ENCODE measurements around the gene ZNF366.

ZNF366 gene

GRCh38 chr5:72498284-72498683 is 8.9 kb downstream of the ZNF366 start:
- no peak for DNase-seq (ENCODE audit: low read depth)
- H3K4me3 ChIP-seq (ENCODE audit: low read depth, low read length): no peak overlapping the region
- TF ChIP-seq CTCF (IDR thresholded peaks at IDR 0.05; ENCODE audit: insufficient read depth, low read depth, low read length, missing control alignments): no peak

- H3K4me3 ChIP-seq (ENCODE audit: low read depth, low read length): no peak overlapping the region
- DNase-seq (ENCODE audit: low read depth): no peak
- no peak for TF ChIP-seq CTCF (IDR thresholded peaks at IDR 0.05; ENCODE audit: insufficient read depth, low read depth, low read length, missing control alignments)
Measured at GRCh38 chr5:72497823-72498222, 9.4 kb downstream of the ZNF366 start.

- no peak overlapping the region for H3K4me3 ChIP-seq (ENCODE audit: low read depth, low read length)
- no peak for TF ChIP-seq CTCF (IDR thresholded peaks at IDR 0.05; ENCODE audit: insufficient read depth, low read depth, low read length, missing control alignments)
- DNase-seq (ENCODE audit: low read depth): no peak
Measured at GRCh38 chr5:72495410-72495809, 11.8 kb downstream of the ZNF366 start.

- DNase-seq (ENCODE audit: low read depth): no peak
- H3K4me3 ChIP-seq (ENCODE audit: low read depth, low read length): no peak overlapping the region
- TF ChIP-seq CTCF (IDR thresholded peaks at IDR 0.05; ENCODE audit: insufficient read depth, low read depth, low read length, missing control alignments): no peak
Measured at GRCh38 chr5:72494623-72495124, 12.5 kb downstream of the ZNF366 start.

GRCh38 chr5:72489536-72489935 is 17.7 kb downstream of the ZNF366 start:
- H3K4me3 ChIP-seq (ENCODE audit: low read depth, low read length): no peak overlapping the region
- no peak for TF ChIP-seq CTCF (IDR thresholded peaks at IDR 0.05; ENCODE audit: insufficient read depth, low read depth, low read length, missing control alignments)
- no peak for DNase-seq (ENCODE audit: low read depth)

- no peak for TF ChIP-seq CTCF (IDR thresholded peaks at IDR 0.05; ENCODE audit: insufficient read depth, low read depth, low read length, missing control alignments)
- no peak for DNase-seq (ENCODE audit: low read depth)
- H3K4me3 ChIP-seq (ENCODE audit: low read depth, low read length): no peak overlapping the region
Measured at GRCh38 chr5:72488756-72489155, 18.5 kb downstream of the ZNF366 start.

- DNase-seq (ENCODE audit: low read depth): no peak
- H3K4me3 ChIP-seq (ENCODE audit: low read depth, low read length): no peak overlapping the region
- TF ChIP-seq CTCF (IDR thresholded peaks at IDR 0.05; ENCODE audit: insufficient read depth, low read depth, low read length, missing control alignments): no peak
Measured at GRCh38 chr5:72487177-72487576, 20.0 kb downstream of the ZNF366 start.

All from GM12865 (cell line).